ENCODE results near the gene CDH15. TPM values are rescaled to one million over a fixed set of nuclear protein-coding genes. Genes with fewer than 3 reads are reported as not detected.

CDH15 gene
- total and polyA plus RNA-seq, 2 of the 13 experiments (the other 11 are each of a cell fraction or from before 2014, with no cell fraction given), result 0.74 to 2.2 TPM

GRCh38 chr16:89232107-89232506, 60.6 kb downstream of the CDH15 start (continued):
- no peak for TF ChIP-seq ZNF770 (CRISPR knock-in tag; IDR thresholded peaks at IDR 0.05)
- peak; percentile 19; the same call in 1 of the 2 replicates for TF ChIP-seq ZNF317 (CRISPR knock-in tag; IDR thresholded peaks at IDR 0.05)
- TF ChIP-seq SALL1 (CRISPR knock-in tag; IDR thresholded peaks at IDR 0.05), result peak; percentile 95
- peak; percentile 64; the same call in 1 of the 2 replicates for TF ChIP-seq ZNF746 (CRISPR knock-in tag; IDR thresholded peaks at IDR 0.05)
- no peak for TF ChIP-seq TBP (CRISPR knock-in tag; IDR thresholded peaks at IDR 0.05)
- TF ChIP-seq BRCA1 (CRISPR knock-in tag; IDR thresholded peaks at IDR 0.05), result no peak
- no peak for TF ChIP-seq U2AF1 (optimal IDR thresholded peaks at IDR 0.05; ENCODE audit: low read depth, low read length)
- TF ChIP-seq YEATS2 (CRISPR knock-in tag; IDR thresholded peaks at IDR 0.05; ENCODE audit: borderline replicate concordance), result peak; percentile 61; the same call in 1 of the 2 replicates
- no peak for TF ChIP-seq ZNF678 (CRISPR knock-in tag; IDR thresholded peaks at IDR 0.05)
- TF ChIP-seq KDM2A (CRISPR knock-in tag; IDR thresholded peaks at IDR 0.05; ENCODE audit: borderline replicate concordance, low read depth), result peak; percentile 48; the same call in 1 of the 2 replicates
- no peak for TF ChIP-seq ZNF30 (CRISPR knock-in tag; IDR thresholded peaks at IDR 0.05)
- no peak for TF ChIP-seq KMT2A (CRISPR knock-in tag; IDR thresholded peaks at IDR 0.05)
- no peak; the same call in 1 of the 2 replicates for TF ChIP-seq ZNF761 (CRISPR knock-in tag; conservative IDR thresholded peaks at IDR 0.05)
- TF ChIP-seq, protein P1, sequence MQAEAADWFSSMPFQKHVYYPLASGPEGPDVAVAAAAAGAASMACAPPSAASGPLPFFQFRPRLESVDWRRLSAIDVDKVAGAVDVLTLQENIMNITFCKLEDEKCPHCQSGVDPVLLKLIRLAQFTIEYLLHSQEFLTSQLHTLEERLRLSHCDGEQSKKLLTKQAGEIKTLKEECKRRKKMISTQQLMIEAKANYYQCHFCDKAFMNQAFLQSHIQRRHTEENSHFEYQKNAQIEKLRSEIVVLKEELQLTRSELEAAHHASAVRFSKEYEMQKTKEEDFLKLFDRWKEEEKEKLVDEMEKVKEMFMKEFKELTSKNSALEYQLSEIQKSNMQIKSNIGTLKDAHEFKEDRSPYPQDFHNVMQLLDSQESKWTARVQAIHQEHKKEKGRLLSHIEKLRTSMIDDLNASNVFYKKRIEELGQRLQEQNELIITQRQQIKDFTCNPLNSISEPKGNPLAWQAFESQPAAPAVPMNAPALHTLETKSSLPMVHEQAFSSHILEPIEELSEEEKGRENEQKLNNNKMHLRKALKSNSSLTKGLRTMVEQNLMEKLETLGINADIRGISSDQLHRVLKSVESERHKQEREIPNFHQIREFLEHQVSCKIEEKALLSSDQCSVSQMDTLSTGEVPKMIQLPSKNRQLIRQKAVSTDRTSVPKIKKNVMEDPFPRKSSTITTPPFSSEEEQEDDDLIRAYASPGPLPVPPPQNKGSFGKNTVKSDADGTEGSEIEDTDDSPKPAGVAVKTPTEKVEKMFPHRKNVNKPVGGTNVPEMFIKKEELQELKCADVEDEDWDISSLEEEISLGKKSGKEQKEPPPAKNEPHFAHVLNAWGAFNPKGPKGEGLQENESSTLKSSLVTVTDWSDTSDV (CRISPR knock-in tag; IDR thresholded peaks at IDR 0.05), result no peak
- TF ChIP-seq, protein P2, sequence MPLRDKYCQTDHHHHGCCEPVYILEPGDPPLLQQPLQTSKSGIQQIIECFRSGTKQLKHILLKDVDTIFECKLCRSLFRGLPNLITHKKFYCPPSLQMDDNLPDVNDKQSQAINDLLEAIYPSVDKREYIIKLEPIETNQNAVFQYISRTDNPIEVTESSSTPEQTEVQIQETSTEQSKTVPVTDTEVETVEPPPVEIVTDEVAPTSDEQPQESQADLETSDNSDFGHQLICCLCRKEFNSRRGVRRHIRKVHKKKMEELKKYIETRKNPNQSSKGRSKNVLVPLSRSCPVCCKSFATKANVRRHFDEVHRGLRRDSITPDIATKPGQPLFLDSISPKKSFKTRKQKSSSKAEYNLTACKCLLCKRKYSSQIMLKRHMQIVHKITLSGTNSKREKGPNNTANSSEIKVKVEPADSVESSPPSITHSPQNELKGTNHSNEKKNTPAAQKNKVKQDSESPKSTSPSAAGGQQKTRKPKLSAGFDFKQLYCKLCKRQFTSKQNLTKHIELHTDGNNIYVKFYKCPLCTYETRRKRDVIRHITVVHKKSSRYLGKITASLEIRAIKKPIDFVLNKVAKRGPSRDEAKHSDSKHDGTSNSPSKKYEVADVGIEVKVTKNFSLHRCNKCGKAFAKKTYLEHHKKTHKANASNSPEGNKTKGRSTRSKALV (CRISPR knock-in tag; IDR thresholded peaks at IDR 0.05), result no peak
- no peak for TF ChIP-seq SRF (IDR thresholded peaks at IDR 0.05; ENCODE audit: low read depth, low read length)
- TF ChIP-seq, protein P3, sequence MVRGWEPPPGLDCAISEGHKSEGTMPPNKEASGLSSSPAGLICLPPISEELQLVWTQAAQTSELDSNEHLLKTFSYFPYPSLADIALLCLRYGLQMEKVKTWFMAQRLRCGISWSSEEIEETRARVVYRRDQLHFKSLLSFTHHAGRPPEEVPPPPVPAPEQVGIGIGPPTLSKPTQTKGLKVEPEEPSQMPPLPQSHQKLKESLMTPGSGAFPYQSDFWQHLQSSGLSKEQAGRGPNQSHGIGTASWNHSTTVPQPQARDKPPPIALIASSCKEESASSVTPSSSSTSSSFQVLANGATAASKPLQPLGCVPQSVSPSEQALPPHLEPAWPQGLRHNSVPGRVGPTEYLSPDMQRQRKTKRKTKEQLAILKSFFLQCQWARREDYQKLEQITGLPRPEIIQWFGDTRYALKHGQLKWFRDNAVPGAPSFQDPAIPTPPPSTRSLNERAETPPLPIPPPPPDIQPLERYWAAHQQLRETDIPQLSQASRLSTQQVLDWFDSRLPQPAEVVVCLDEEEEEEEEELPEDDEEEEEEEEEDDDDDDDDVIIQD (CRISPR knock-in tag; IDR thresholded peaks at IDR 0.05; ENCODE audit: low read depth), result peak; percentile 61; the same call in 1 of the 2 replicates
- TF ChIP-seq EP300 (IDR thresholded peaks at IDR 0.05; ENCODE audit: low read depth in 2 of 2, low read length in 2 of 2), result peak in 1 of 2 experiments; percentile 59; a peak in 1 of 4 replicates
- peak; percentile 53; the same call in 1 of the 2 replicates for TF ChIP-seq EP300 (CRISPR knock-in tag; IDR thresholded peaks at IDR 0.05; ENCODE audit: borderline replicate concordance)
